DOHH2 (cell line): ENCODE measurements around the gene CRIM1.

Experiments used
- H3F3A ChIP-seq: fragments of 200-600 bp; sonication (generic), shearing (Covaris generic); 2 replicates; pipeline ENCODE4 v1.6.0; 2016; ENCODE audit warnings: antibody characterized with exemption, mild to moderate bottlenecking; ENCODE audit not compliant: control insufficient read depth, insufficient read depth
- H3K27ac ChIP-seq: fragments of 200-600 bp; sonication (generic); 2 replicates; pipeline ENCODE4 v1.5.1; 2014; ENCODE audit warnings: low read depth, mild to moderate bottlenecking, low read length, moderate library complexity
- H3K27me3 ChIP-seq: fragments of 200-600 bp; sonication (generic); 2 replicates; pipeline ENCODE4 v1.6.1; 2014; ENCODE audit warnings: mild to moderate bottlenecking, low read length, mixed read lengths; ENCODE audit not compliant: control insufficient read depth
- H3K36me3 ChIP-seq: fragments of 200-600 bp; sonication (generic); 2 replicates; pipeline ENCODE4 v1.6.1; 2014; ENCODE audit warnings: mild to moderate bottlenecking, low read length, moderate library complexity, mixed read lengths; ENCODE audit not compliant: control insufficient read depth
- H3K4me1 ChIP-seq: fragments of 200-600 bp; sonication (generic); 2 replicates; pipeline ENCODE4 v1.6.1; 2014; ENCODE audit warnings: mild to moderate bottlenecking, low read length, mixed read lengths; ENCODE audit not compliant: control insufficient read depth
- H3K4me2 ChIP-seq: fragments of 200-600 bp; sonication (generic); 2 replicates; pipeline ENCODE4 v1.6.0; 2014; ENCODE audit warnings: mild to moderate bottlenecking, low read length, moderate library complexity
- H3K4me3 ChIP-seq: fragments of 200-600 bp; sonication (generic); 2 replicates; pipeline ENCODE4 v1.5.1; 2014; ENCODE audit warnings: mild to moderate bottlenecking, low read length, mixed read lengths
- H3K79me2 ChIP-seq: fragments of 200-600 bp; sonication (generic); 2 replicates; pipeline ENCODE4 v1.6.1; 2014; ENCODE audit warnings: mild to moderate bottlenecking, low read length, mixed read lengths; ENCODE audit not compliant: control insufficient read depth
- H3K9me2 ChIP-seq: fragments of 200-600 bp; sonication (generic); replicated peaks from 2 replicates; pipeline ENCODE4 v1.6.1; 2014; ENCODE audit warnings: mild to moderate bottlenecking, low read length, mixed read lengths; ENCODE audit not compliant: control insufficient read depth
- H3K9me3 ChIP-seq: fragments of 200-600 bp; sonication (generic); 2 replicates; pipeline ENCODE4 v1.6.1; 2014; ENCODE audit warnings: antibody characterized with exemption, low read length, mixed read lengths; ENCODE audit not compliant: control insufficient read depth, insufficient read depth
- H4K20me1 ChIP-seq: fragments of 200-600 bp; sonication (generic); 2 replicates; pipeline ENCODE4 v1.6.0; 2014; ENCODE audit warnings: low read depth, mild to moderate bottlenecking, antibody characterized with exemption, low read length, moderate library complexity; ENCODE audit not compliant: control insufficient read depth, insufficient read depth
- EZH2phosphoT487 ChIP-seq: fragments of 200-600 bp; sonication (generic); IDR thresholded peaks from 2 replicates; pipeline ENCODE4 v1.6.1; 2017; ENCODE audit warnings: borderline replicate concordance, mild to moderate bottlenecking, antibody characterized with exemption, low read length, moderate library complexity, mixed read lengths
- TF ChIP-seq, protein P1 (sequence below): fragments of 200-600 bp; sonication (generic); IDR thresholded peaks from one replicate; pipeline ENCODE4 v1.5.1; 2014; ENCODE audit warnings: antibody characterized with exemption, mild to moderate bottlenecking, low read depth, low read length; ENCODE audit not compliant: poor library complexity, severe bottlenecking

Gene CRIM1

DNA sequence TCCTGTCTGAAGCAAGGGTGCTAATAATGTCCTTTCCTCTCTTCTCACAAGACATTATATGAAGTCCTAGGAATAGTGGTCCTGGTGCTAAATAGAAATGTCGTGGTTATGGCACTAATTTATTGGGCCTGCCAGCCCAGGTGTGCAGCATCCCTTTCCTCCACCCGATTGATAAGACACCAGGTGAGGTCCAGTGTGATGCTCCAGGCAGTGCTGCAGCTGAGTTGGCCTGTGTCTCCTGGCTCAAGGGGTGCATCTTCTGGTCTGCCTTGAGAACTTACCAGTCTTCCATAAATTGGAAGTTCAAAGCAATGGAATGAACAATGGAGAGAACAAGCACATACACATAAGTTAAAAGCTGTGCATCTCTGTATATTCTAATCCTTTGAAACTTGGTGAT is 26.9 kb downstream of the CRIM1 start:
- peaks cover 29% of the 10 kb centered on the region for H3K4me1 ChIP-seq
- no peak for TF ChIP-seq EZH2phosphoT487
- TF ChIP-seq, protein P1, sequence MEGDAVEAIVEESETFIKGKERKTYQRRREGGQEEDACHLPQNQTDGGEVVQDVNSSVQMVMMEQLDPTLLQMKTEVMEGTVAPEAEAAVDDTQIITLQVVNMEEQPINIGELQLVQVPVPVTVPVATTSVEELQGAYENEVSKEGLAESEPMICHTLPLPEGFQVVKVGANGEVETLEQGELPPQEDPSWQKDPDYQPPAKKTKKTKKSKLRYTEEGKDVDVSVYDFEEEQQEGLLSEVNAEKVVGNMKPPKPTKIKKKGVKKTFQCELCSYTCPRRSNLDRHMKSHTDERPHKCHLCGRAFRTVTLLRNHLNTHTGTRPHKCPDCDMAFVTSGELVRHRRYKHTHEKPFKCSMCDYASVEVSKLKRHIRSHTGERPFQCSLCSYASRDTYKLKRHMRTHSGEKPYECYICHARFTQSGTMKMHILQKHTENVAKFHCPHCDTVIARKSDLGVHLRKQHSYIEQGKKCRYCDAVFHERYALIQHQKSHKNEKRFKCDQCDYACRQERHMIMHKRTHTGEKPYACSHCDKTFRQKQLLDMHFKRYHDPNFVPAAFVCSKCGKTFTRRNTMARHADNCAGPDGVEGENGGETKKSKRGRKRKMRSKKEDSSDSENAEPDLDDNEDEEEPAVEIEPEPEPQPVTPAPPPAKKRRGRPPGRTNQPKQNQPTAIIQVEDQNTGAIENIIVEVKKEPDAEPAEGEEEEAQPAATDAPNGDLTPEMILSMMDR, result no peak
- no peaks in the 10 kb centered on the region for H3K27me3 ChIP-seq
- H3F3A ChIP-seq, result no peaks in the 10 kb centered on the region
- no peaks in the 10 kb centered on the region for H3K9me3 ChIP-seq
- no peaks in the 10 kb centered on the region; the same call in 1 of the 2 replicates for H4K20me1 ChIP-seq
- H3K79me2 ChIP-seq, result peaks cover 92% of the 10 kb centered on the region
- no peak overlapping the region for H3K27ac ChIP-seq
- no peaks in the 10 kb centered on the region for H3K9me2 ChIP-seq
- H3K4me2 ChIP-seq, result no peak overlapping the region
- H3K36me3 ChIP-seq, result peaks cover 18% of the 10 kb centered on the region
- H3K4me3 ChIP-seq, result no peak overlapping the region

DNA sequence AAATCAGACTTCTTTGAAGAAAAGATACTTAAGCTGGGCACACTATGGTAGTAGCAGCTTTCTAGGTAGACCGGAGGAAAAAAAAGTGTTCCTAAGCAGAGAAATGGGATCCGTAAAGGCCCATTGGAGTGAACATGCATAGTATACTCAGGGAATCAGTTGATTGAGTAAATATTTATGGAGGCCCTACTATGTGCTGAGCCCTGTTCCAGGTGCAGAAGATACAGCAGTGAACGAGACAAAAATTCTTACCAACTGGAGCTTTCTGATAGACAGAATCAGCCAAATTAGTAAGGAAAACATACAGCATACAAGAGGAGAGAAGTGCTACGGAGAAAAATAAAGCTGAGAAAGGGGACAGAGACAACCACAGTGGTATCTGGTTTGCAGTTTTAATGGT is 28.1 kb downstream of the CRIM1 start:
- H3K27ac ChIP-seq, result no peak overlapping the region
- no peak for TF ChIP-seq EZH2phosphoT487
- TF ChIP-seq, protein P1, result no peak
- H3F3A ChIP-seq, result no peaks in the 10 kb centered on the region
- H3K4me3 ChIP-seq, result no peak overlapping the region
- peaks cover 92% of the 10 kb centered on the region for H3K79me2 ChIP-seq
- H3K9me2 ChIP-seq, result no peaks in the 10 kb centered on the region
- H3K4me1 ChIP-seq, result peaks cover 30% of the 10 kb centered on the region
- H3K4me2 ChIP-seq, result no peak overlapping the region
- H3K9me3 ChIP-seq, result no peaks in the 10 kb centered on the region
- H3K27me3 ChIP-seq, result no peaks in the 10 kb centered on the region
- no peaks in the 10 kb centered on the region; the same call in 1 of the 2 replicates for H4K20me1 ChIP-seq
- peaks cover 14% of the 10 kb centered on the region for H3K36me3 ChIP-seq

DNA sequence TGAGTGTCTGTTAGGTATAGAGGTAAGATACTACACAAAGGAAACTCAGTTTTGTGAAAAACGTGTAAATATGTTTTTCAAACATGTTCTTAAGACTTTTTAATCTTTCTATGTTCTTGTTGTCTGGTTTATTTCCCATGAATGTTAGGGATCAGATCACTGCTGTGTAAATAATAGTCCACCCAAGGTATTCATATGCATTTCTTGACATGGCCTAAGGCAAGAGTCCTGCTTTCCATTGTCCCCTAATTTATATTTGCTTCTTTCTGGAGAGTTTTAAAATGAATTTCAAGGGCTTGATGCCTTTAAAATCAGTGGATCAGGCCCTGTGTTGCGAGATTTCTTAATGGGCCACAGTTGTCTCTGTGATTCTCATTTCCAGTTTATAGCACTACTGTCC is 28.9 kb downstream of the CRIM1 start:
- Histone ChIP-seq H3K4me2 (no peak overlapping the region), H3K9me2 (no peaks in the 10 kb centered on the region), H3K36me3 (peaks cover 17% of the 10 kb centered on the region), H3K27me3 (no peaks in the 10 kb centered on the region), H3K79me2 (peaks cover 92% of the 10 kb centered on the region), H3K4me1 (peaks cover 26% of the 10 kb centered on the region), H3K4me3 (no peak overlapping the region), H3K9me3 (no peaks in the 10 kb centered on the region), H3K27ac (no peak overlapping the region), H4K20me1 (no peaks in the 10 kb centered on the region; the same call in 1 of the 2 replicates), H3F3A (no peaks in the 10 kb centered on the region)
- TF ChIP-seq EZH2phosphoT487, result no peak
- TF ChIP-seq, protein P1, result no peak
